Measurements from ENCODE around the gene BICC1. TPM values are rescaled to one million over a fixed set of nuclear protein-coding genes. Genes with fewer than 3 reads are reported as not detected.
"Not testable (repeated sequence)": the region's sequence is repeated elsewhere in the genome, so short reads cannot be mapped to it uniquely, and the experiment has no call there.

The BICC1 gene
- total RNA-seq, 1 donor from 2014 or later = 30.3 TPM

- no peak for DNase-seq
These were observed 52.6 kb downstream of the BICC1 start for GRCh38 chr10:58565271-58565670.

GRCh38 chr10:58567652-58568051 is 55.0 kb downstream of the BICC1 start:
- DNase-seq = no peak

- DNase-seq = no peak
These were observed 55.8 kb downstream of the BICC1 start for GRCh38 chr10:58568428-58568935.

GRCh38 chr10:58570307-58570723 is 57.6 kb downstream of the BICC1 start:
- no peak for DNase-seq

GRCh38 chr10:58570979-58571378 is 58.3 kb downstream of the BICC1 start:
- DNase-seq = no peak

GRCh38 chr10:58573144-58573543 is 60.5 kb downstream of the BICC1 start:
- no peak for DNase-seq

GRCh38 chr10:58574058-58574457 is 61.4 kb downstream of the BICC1 start:
- DNase-seq = peak; percentile 79

GRCh38 chr10:58575491-58575890 is 62.8 kb downstream of the BICC1 start:
- no peak for DNase-seq

- peak; percentile 51 for DNase-seq
These were observed 64.2 kb downstream of the BICC1 start for GRCh38 chr10:58576751-58577436.

GRCh38 chr10:58577437-58577777 is 64.7 kb downstream of the BICC1 start:
- peak; percentile 95 for DNase-seq

GRCh38 chr10:58578366-58578765 is 65.7 kb downstream of the BICC1 start:
- peak; percentile 3 for DNase-seq

GRCh38 chr10:58579011-58579655 is 66.5 kb downstream of the BICC1 start:
- no peak for DNase-seq

GRCh38 chr10:58582045-58582444 is 69.4 kb downstream of the BICC1 start:
- DNase-seq = no peak

- DNase-seq = no peak
These were observed 72.8 kb downstream of the BICC1 start for GRCh38 chr10:58585435-58585834.

GRCh38 chr10:58586282-58587245 is 73.9 kb downstream of the BICC1 start:
- no peak for DNase-seq

GRCh38 chr10:58587676-58588075 is 75.0 kb downstream of the BICC1 start:
- no peak for DNase-seq

- DNase-seq = no peak
These were observed 76.1 kb downstream of the BICC1 start for GRCh38 chr10:58588673-58589265.

- peak; percentile 69 for DNase-seq
These were observed 77.6 kb downstream of the BICC1 start for GRCh38 chr10:58590152-58590840.

GRCh38 chr10:58590924-58591323 is 78.3 kb downstream of the BICC1 start:
- DNase-seq = no peak

GRCh38 chr10:58593008-58593407 is 80.3 kb downstream of the BICC1 start:
- DNase-seq = no peak

- not testable (repeated sequence) for DNase-seq
These were observed 84.5 kb downstream of the BICC1 start for GRCh38 chr10:58597211-58597610.
